ENCODE data around the gene ARCN1.

The ARCN1 gene

DNA sequence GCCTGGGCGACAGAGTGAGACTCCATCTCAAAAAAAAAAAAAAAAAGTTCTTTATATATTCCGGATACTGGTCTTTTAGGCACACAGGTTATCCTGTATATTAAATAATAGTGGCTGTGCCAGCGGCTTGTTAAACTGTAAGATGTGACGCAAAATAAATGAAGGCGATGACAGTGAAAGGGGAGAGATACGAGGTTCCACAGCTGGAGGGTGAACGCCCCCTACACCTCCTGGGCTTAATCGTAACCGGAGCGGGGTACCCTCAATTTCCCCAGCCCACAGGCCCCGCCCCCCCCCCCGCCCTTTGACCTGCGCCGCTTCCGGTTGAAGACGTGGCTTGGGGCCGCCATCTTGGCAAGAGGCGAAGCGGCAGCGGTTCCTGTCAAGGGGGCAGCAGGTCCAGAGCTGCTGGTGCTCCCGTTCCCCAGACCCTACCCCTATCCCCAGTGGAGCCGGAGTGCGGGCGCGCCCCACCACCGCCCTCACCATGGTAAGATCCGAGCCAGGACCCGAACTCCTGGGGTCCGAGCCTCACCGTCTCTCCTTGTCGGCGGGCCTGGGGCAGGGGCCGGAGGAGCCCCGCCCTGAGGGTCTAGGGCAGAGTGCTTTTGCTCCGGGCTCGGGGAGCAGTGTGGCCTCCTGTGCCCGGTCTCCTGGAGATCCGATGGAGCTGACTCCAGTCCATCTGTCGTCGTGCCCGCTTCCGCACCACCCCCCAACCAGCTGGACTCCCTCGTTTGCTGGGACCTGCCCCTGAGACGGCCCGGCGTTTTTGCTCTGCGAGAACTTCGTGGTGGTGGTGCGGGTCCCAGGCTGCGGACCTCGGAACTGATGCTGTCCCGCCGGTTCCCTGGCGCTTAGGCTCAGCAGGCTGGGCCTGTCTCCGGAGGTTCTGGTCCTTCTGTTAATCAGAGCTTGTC lies at the start of gene ARCN1:
TSS of gene ARCN1 (plus strand) at position 349 of the 920 bp plus-strand sequence. CDS start at position 488, 139 bp downstream.
- TF ChIP-seq, protein P1, sequence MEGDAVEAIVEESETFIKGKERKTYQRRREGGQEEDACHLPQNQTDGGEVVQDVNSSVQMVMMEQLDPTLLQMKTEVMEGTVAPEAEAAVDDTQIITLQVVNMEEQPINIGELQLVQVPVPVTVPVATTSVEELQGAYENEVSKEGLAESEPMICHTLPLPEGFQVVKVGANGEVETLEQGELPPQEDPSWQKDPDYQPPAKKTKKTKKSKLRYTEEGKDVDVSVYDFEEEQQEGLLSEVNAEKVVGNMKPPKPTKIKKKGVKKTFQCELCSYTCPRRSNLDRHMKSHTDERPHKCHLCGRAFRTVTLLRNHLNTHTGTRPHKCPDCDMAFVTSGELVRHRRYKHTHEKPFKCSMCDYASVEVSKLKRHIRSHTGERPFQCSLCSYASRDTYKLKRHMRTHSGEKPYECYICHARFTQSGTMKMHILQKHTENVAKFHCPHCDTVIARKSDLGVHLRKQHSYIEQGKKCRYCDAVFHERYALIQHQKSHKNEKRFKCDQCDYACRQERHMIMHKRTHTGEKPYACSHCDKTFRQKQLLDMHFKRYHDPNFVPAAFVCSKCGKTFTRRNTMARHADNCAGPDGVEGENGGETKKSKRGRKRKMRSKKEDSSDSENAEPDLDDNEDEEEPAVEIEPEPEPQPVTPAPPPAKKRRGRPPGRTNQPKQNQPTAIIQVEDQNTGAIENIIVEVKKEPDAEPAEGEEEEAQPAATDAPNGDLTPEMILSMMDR (IDR thresholded peaks at IDR 0.05; ENCODE audit: insufficient read depth, low read length, poor library complexity, severe bottlenecking): no peak
- Histone ChIP-seq H3K4me3 (replicated peaks; ENCODE audit: low read depth, low read length) (peak within 1 kb of the TSS; percentile 98), H3K36me3 (ENCODE audit: control insufficient read depth, insufficient read depth, low read length) (peaks cover 2% of the 10 kb centered on the region; the same call in 1 of the 2 replicates), H3K27me3 (replicated peaks; ENCODE audit: control insufficient read depth, insufficient read depth, low read length) (no peaks in the 10 kb centered on the region)
- DNase-seq (ENCODE audit: extremely low read depth, insufficient read length): peak; percentile 80

DNA sequence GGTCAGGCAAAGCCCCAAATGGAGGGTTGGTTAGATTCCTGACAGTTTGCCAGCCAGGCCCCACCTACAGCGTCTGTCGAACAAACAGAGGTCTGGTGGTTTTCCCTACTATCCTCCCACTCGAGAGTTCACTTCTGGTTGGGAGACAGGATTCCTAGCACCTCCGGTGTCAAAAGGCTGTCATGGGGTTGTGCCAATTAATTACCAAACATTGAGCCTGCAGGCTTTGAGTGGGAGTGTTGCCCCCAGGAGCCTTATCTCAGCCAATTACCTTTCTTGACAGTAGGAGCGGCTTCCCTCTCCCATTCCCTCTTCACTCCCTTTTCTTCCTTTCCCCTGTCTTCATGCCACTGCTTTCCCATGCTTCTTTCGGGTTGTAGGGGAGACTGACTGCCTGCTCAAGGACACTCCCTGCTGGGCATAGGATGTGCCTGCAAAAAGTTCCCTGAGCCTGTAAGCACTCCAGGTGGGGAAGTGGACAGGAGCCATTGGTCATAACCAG lies 49.6 kb upstream of the ARCN1 start:
- Histone ChIP-seq H3K27me3 (replicated peaks; ENCODE audit: control insufficient read depth, insufficient read depth, low read length) (no peaks in the 10 kb centered on the region), H3K36me3 (ENCODE audit: control insufficient read depth, insufficient read depth, low read length) (peaks cover 20% of the 10 kb centered on the region), H3K4me3 (replicated peaks; ENCODE audit: low read depth, low read length) (no peak overlapping the region)
- no peak for DNase-seq (ENCODE audit: extremely low read depth, insufficient read length)
- TF ChIP-seq, protein P1 (IDR thresholded peaks at IDR 0.05; ENCODE audit: insufficient read depth, low read length, poor library complexity, severe bottlenecking): peak; percentile 37

DNA sequence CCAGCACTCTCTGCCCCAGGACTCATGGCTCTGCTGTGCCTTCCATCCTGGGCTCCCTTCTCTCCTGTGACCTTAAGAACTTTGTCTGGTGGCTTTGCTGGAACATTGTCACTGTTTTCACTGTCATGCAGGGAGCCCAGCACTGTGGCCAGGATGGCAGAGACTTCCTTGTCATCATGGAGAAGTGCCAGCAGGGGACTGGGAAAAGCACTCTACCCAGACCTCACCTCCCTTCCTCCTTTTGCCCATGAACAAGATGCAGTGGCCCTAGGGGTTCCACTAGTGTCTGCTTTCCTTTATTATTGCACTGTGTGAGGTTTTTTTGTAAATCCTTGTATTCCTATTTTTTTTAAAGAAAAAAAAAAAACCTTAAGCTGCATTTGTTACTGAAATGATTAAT lies 47.9 kb upstream of the ARCN1 start:
- peaks cover 20% of the 10 kb centered on the region for H3K36me3 ChIP-seq (ENCODE audit: control insufficient read depth, insufficient read depth, low read length)
- H3K4me3 ChIP-seq (replicated peaks; ENCODE audit: low read depth, low read length): no peak overlapping the region
- H3K27me3 ChIP-seq (replicated peaks; ENCODE audit: control insufficient read depth, insufficient read depth, low read length): no peaks in the 10 kb centered on the region
- no peak for DNase-seq (ENCODE audit: extremely low read depth, insufficient read length)
- TF ChIP-seq, protein P1 (IDR thresholded peaks at IDR 0.05; ENCODE audit: insufficient read depth, low read length, poor library complexity, severe bottlenecking): no peak

DNA sequence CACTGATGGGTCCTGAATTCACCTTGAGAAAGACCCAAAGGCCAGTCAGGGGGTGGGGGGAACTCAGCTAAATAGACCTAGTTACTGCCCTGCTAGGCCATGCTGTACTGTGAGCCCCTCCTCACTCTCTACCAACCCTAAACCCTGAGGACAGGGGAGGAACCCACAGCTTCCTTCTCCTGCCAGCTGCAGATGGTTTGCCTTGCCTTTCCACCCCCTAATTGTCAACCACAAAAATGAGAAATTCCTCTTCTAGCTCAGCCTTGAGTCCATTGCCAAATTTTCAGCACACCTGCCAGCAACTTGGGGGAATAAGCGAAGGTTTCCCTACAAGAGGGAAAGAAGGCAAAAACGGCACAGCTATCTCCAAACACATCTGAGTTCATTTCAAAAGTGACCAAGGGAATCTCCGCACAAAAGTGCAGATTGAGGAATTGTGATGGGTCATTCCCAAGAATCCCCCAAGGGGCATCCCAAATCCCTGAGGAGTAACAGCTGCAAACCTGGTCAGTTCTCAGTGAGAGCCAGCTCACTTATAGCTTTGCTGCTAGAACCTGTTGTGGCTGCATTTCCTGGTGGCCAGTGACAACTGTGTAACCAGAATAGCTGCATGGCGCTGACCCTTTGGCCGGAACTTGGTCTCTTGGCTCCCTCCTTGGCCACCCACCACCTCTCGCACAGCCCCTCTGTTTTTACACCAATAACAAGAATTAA lies 47.3 kb upstream of the ARCN1 start:
- Histone ChIP-seq H3K27me3 (replicated peaks; ENCODE audit: control insufficient read depth, insufficient read depth, low read length) (no peaks in the 10 kb centered on the region), H3K4me3 (replicated peaks; ENCODE audit: low read depth, low read length) (no peak overlapping the region), H3K36me3 (ENCODE audit: control insufficient read depth, insufficient read depth, low read length) (peaks cover 18% of the 10 kb centered on the region)
- DNase-seq (ENCODE audit: extremely low read depth, insufficient read length): no peak
- TF ChIP-seq, protein P1 (IDR thresholded peaks at IDR 0.05; ENCODE audit: insufficient read depth, low read length, poor library complexity, severe bottlenecking): no peak

DNA sequence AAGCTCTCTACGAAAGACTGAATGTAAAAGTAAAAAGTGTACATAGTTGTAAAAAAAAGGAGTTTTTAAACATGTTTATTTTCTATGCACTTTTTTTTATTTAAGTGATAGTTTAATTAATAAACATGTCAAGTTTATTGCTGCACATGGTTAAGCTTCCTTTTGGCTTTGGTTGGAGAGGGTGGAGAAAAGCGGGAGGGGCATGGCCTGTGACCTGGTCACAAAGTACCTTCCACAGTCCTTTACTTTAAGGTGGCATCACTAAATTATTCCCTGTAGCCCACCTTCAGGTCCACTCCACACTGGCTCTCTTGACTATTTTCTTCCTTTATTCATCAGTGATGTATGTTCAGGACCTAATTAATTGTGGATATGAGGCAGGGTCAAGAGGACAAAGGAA lies 45.5 kb upstream of the ARCN1 start:
- peaks cover 16% of the 10 kb centered on the region for H3K36me3 ChIP-seq (ENCODE audit: control insufficient read depth, insufficient read depth, low read length)
- TF ChIP-seq, protein P1 (IDR thresholded peaks at IDR 0.05; ENCODE audit: insufficient read depth, low read length, poor library complexity, severe bottlenecking): no peak
- no peak overlapping the region for H3K4me3 ChIP-seq (replicated peaks; ENCODE audit: low read depth, low read length)
- no peaks in the 10 kb centered on the region for H3K27me3 ChIP-seq (replicated peaks; ENCODE audit: control insufficient read depth, insufficient read depth, low read length)
- DNase-seq (ENCODE audit: extremely low read depth, insufficient read length): no peak

Data from GM06990 (cell line).